HG02610 (cell line): ENCODE data around the gene MYO15A.

Experiments
- ATAC-seq: cut with Tn5 transposase; IDR thresholded peaks from one replicate; pipeline ENCODE4 v1.9.1; 2021; ENCODE audit warnings: mild to moderate bottlenecking, moderate library complexity; ENCODE audit not compliant: unreplicated experiment

Gene MYO15A

DNA sequence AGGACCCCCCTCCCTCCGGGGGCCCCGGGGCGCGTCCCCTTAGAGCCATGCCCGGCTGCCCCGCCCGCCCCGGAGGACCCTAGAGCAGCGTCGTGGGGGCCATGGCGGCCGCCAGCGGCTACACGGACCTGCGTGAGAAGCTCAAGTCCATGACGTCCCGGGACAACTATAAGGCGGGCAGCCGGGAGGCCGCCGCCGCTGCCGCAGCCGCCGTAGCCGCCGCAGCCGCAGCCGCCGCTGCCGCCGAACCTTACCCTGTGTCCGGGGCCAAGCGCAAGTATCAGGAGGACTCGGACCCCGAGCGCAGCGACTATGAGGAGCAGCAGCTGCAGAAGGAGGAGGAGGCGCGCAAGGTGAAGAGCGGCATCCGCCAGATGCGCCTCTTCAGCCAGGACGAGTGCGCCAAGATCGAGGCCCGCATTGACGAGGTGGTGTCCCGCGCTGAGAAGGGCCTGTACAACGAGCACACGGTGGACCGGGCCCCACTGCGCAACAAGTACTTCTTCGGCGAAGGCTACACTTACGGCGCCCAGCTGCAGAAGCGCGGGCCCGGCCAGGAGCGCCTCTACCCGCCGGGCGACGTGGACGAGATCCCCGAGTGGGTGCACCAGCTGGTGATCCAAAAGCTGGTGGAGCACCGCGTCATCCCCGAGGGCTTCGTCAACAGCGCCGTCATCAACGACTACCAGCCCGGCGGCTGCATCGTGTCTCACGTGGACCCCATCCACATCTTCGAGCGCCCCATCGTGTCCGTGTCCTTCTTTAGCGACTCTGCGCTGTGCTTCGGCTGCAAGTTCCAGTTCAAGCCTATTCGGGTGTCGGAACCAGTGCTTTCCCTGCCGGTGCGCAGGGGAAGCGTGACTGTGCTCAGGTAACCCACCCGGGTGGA is 75.8 kb downstream of the MYO15A start:
- no peak for ATAC-seq

DNA sequence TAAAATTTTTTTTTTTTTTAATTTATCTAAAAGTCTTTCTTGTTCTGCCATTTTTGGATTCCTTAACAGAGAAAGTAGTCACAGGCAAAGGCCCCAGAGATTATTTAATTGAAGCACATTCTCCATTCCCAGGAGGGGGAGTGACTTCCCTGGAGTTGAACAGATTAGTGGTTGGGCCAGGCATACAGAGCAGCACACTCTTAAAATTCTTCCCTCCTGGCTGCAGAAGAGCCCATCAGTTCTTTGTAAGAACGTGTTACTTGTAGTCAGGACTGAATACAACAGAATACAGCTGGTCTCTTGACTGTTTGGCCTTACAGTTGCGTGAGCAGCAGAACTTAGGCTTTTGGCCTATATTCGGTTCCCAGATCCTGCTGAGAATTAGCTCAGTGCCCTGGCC is 76.8 kb downstream of the MYO15A start:
- ATAC-seq, result no peak

DNA sequence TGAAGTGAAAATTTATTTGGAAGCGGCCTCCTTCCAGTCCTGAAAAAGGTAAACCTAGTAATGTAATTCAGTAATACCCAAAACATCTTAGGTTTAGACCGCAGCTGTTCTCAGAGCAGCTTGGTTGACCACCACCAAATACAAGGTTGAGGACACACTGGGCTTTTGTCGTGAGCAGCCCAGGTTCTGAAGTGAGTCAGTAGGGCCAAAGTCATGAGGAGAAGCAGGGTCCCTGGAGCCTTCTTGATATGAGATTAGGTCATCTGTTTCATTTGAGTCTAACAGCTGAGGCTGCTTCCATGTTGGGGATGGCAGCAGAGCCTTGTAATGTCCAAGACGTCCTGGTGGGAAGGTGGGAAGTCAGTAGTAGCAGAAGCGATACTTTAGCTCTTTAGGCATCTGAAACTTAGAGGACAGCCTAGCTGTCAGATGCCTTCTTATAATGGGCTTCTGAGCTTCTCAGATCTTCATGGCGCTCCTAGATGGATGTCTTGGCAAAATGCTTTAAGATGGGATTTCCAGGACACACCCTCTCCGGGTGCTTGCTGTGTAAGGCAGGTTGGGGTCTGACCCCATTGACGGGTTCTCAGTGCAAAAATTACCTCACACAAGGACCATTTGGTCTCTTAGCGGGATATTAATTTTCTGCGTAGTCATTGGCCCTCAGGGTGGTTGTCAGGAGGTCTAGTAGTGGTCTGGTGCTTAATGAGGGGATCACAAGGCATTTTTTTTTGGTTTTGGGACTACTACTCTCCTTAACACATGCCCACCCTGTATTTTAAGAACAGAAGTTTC is 77.5 kb downstream of the MYO15A start:
- no peak for ATAC-seq

DNA sequence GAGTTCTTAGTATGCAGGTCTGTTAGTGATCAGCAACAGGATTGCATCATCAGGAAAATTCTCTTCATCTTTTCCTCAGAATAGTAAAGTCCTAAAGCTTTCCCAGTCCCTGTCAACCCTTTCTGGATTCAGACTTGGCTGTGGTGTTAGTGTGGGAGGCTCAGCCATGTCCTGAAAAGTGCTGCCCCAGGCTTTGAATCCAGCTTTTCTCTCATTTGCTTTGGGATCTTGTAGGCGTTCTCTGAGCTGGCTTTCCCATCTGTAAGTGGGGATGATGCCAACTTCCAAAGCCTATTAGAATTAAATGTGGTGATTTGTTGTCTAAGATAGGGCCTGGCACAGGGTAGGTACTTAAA is 78.0 kb downstream of the MYO15A start:
- no peak for ATAC-seq

DNA sequence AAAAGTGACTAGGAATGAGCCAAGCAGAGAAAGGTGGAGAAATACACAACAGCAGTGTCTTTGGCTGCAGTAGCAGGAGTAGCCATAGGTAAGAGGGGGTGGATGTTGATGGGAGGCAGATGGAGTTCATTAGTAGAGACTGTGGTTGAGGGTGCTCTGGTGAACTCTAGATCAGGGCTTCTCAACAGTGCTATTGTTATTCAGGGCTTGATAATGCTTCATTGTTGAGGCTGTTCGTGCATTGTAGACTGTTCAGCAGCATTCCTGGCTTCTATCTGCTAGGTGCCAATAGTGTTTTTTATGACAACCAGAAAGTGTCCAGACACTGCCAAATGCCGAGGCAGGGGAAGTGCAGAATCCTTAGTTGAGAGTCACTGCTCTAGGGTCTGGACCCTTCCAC is 78.7 kb downstream of the MYO15A start:
- no peak for ATAC-seq

DNA sequence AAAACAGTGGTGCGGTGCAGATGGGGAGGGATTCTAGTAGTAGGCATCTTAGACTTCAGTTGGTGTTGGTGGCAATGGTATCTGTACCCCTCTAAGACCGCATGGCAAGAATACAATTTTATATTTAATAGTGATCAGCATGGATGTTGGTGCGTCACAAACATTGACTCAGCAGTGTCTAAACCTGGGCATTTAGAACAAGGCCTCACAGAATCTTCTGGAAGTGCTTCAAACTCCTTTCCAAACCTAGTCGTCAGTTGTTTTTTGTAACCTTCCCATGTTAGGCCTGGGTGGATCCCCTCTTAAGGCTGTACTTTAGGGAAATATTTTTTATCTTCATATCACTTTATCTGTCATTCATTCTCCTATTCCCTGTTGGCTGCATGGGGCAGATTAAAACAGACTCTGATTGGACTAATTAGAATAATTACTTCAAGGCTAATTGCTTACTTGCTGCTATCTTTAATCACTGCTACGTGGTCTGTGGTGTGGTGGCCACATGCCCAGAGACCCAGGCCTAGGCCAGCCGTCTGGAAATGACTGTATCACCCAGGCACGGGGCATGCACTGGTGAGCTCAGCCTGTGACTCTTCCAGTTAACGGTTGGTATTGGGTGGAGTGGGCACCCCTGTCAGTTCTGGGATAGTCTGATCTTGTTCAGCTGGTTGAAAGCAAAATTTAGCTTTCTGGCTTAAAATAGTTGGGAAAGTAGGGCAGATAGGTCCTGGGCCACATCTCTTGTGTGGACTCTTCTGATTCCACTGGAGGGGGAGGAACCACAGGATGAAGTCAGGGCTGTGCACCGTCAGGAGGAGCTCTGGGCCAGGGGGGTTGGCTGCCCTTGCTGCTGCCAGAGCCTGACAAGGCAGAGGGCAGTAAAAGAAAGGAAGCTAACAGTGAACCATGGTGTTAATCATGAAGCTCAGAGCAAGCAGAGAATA is 79.5 kb downstream of the MYO15A start:
- ATAC-seq, result no peak

DNA sequence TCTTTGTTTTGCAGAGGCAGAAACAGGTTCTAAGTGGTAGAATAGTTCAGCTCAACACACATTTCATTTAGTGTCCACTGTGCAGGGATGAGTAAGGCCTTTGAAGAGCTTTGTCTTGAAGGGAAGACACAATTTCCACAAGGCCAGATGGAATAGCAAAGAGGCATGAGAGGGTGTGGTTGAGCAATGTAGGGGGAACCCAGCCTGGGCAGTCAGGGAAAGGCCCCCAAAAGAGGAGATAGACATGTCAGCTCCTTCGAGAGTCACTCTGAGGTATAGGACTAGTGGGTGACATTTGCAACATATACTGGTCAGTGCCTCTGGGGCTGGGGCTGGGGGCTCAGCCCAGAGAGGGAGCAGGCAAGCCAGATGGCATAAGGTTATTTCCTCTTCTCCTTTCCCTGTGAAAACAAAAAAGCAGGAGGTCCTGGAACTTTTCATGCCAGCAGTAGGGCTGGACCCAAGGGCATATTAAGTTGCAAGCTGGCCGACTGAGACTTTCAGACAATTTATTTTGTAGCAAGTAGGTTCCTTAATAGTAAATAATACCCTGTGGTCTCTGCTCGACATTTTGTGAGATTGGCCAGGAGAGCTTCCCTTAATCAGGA is 82.2 kb downstream of the MYO15A start:
- ATAC-seq, result no peak

DNA sequence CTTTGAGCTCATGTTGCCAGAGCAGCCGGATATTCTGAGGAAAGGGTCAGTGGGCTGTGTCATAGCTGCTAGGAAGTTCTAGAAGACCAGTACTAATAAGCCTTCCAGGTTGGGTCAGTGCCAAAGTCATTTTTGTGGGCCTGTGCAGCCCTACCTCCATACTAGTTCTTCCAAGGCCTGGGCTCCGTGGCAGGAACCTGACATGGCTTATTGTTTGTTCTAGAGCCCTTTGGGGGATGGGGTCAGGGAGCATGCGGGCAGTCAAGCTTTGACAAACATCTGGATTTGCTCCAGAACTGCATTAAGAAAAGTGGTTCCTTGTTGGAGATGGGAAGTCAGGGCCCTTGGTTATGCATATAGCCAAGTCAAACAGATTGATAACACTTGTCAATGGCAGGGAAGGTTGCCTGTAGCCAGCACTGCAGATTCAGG is 82.7 kb downstream of the MYO15A start:
- ATAC-seq, result no peak

DNA sequence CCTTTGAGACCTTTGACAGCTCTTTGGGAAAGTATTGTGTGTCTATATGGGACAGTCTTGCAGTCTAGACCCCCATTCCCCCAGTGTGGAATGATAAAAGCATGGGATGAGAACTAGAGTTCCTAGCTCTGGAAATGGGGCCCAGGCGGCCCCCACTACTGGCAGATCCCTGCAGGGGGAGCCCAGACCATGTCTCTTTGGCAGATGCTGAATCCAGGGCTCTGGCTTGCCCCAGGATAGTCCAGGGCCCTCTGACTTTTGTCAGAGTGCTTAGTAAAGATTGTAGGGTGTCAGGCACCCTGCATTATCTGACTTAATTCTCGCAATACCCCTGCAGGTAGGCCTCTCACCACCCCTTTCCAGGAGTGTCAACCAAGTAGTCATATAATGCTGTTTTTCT is 83.4 kb downstream of the MYO15A start:
- no peak for ATAC-seq

DNA sequence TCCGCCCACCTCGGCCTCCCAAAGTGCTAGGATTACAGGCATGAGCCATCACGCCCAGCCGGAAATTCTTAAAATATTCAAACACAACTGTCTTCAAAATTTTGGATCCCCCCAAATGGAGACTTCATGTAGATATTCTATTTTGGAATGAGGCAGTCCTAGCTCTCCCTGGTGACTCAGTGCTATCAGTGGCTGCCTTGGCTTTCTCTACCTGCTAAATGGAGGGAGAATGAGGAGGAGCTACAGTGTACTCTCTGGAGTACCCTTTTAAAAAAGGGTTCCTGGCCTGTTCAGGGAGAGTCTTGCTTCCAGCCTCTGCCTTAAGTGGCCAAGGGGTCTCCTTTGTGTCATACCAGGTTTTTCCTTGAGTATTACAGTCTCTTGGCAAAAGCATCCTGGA is 85.8 kb downstream of the MYO15A start:
- ATAC-seq, result no peak

DNA sequence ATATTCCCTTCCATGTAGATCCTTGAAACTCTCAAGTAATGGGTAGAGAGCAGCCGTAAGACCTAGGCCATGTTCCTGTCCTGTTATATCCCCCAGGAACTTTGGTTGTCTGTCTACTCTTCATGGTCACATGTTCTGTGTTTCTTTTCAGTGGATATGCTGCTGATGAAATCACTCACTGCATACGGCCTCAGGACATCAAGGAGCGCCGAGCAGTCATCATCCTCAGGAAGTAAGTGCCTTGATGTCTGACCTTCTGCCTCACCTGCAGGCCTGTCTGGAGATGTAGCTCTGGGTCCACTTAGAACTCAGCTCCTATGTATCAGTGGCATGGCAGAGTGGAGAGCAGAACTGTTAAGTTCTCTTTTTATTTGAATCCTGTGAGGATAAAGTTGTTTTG is 86.2 kb downstream of the MYO15A start:
- no peak for ATAC-seq

DNA sequence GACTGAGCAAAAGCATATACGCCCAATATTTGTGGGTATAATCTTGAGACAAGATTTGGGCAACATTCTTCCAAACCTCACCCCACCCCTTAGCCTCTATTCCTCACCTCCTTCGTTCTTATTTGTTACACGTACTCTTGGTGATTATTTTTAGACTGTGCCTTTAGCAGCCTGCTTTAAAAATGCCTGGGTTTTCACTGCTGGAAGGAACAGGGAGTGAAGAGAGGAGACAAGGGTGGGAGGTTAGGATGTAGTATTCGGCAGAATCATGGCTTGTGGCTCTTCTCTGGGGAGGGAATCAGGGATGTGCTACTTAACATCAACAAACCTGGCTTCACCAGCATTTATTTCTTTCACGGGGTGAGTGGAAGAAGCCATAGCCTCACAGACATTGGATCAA is 86.7 kb downstream of the MYO15A start:
- no peak for ATAC-seq

DNA sequence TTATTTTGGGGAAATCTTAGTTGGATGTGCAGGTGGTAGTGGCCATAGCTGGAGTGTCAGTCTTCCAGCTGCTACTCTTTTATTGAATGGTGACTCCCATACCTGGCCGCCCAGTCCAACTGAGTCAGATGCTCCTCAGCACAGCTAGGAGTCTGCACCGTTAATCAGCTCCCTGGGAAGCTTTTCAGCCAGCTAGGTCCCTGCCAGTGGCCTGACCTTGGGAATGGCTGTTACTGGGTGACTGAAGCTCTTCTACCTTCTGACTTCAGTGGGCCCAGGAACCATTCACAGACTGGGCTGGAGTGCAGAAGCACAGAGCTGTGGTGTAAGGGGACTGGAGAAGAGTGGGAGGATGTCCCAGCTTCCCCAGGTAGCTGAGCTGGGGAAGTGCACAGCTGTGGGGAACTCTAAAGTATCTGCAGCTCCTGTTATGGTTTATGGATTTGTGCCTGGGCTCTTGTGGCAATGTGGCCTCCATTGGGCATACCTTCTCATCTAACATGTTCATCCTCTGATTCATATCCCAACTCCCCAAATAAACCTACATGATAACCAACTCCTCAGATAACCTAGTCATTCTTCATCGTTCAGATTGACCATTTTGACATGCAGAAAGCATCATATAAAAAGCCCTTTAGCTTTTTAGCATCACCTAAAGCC is 89.1 kb downstream of the MYO15A start:
- ATAC-seq, result no peak

DNA sequence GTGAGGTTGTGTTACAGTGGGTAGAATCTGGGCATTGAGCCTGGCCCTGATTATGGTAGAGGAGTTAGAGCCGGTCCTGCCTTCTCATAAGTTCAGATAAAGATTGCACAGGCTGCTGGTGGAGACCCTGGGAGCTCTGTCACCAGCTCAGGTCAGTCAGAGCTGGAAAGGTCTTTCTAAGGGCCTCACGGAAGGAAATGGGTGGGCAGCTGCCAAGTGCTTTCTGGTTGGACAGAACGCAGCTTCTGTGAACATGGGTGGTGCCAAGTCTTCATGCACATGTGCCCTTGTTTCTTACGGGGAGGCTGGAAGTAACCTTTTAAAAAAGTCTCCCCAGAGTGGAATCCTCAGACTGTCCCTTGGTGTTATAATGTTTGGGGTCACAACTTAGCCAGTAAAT is 90.0 kb downstream of the MYO15A start:
- no peak for ATAC-seq

DNA sequence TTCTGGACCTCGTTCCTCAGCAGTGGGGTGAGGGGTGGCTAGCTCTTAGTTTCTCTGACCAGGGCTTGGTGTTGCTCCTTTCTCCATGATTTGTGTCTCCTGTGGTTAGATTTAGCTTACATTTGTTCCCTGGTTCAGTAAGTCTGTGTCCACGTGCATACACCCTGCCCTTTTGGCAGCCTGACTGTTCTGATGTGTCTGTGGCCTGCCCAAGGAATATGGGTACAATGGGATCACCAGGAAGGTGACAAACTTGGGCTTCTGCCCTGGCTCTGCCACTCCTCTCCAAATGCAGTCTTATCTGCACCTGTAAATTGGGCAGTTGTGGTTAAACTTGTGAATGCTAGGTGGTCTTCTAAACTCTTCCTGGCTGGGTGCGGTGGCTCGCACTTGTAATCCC is 92.6 kb downstream of the MYO15A start:
- no peak for ATAC-seq

DNA sequence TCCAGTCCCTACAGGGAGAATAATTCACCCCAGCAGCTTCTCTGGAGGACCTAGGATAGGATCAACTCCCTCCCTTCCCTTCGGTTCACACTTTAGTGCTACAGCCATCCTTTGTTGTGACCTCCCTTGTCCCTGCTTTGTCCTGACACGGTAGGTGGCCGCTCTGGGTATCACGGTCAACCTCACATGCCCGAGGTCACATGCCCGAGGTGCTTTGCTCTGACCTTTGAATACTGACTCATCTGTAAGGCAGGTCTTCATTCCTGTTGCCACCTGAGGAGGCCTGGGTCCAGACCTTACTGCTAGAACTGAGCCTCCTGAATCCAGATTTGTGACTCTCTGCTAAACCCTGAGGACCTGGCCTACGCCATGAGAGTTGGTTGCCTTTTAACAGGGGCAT is 94.8 kb downstream of the MYO15A start:
- ATAC-seq, result no peak

DNA sequence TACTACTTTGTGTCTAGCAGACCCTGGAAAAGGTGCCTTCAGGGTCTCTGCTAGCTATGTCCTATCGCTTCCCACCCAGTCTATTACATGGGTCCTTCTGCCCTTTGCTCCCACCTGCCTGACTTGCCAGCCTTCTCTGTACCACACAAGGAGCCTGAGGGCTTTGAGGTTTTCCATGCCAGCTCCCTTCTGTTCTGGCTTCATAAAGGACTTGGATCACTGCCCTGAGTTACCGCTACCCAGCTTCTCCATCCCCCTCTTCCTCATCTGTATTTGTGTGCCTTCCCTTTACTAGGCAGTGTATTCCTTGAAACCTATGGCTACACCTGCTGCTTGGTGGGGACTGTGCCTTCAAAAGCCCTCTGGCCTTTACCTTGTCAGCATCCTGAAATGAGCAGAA is 97.3 kb downstream of the MYO15A start:
- no peak for ATAC-seq

DNA sequence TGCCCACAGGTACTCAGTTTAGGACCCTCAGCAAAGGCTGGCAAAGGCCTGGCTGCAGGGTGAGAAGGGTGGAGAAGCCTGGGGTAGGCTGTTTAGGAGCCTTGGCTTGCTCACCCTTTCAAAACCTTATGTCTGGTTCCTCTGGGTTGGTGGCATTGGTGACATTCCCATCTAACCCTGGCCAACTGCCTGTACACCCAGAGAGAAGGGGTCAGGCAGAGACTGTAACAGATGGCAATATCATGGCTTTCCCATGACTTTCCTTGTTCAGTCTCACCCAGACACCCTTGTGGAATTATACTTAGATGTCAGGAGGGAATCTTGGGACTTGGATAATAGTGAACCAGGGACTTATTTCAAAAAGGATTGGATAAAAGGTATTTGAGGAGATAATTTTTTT is 98.4 kb downstream of the MYO15A start:
- no peak for ATAC-seq

DNA sequence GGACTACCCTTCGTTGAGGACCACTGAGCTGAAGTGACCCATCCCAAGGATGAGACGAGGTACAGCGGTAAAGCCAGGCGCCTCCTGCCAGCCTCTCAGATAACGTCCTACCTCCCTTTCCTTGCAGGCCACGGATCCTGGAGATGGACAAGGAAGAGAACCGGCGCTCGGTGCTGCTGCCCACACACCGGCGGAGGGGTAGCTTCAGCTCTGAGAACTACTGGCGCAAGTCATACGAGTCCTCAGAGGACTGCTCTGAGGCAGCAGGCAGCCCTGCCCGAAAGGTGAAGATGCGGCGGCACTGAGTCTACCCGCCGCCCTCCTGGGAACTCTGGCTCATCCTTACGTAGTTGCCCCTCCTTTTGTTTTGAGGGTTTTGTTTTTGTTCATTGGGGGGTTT is 99.5 kb downstream of the MYO15A start:
- ATAC-seq, result no peak

DNA sequence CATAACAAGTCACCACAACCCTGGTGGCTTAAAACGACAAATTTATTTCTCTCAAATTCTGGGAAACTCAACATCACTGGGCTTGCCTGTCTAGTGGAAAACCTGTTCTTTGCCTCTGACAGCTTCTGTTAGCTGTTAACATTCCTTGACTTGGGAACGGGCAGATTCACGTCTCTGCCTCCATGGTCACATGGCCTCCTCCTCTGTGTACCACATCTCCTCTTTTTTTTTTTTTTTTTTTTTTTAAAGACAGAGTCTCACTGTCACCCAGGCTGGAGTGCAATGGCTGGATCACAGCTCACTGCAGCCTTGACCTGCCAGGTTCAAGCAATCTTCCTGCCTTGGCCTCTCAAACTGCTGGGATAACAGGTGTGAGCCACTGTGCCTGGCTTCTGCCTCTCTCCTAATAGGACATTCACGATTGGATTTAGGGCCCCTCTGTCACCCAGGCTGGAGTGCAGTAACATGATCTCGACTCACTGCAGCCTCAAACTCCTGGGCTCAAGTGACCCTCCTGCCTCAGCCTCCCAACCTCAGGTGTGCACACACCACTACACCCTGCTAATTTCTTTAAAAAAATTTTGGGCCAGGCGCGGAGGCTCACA is 105.2 kb downstream of the MYO15A start:
- no peak for ATAC-seq
